ENCODE data around the gene EXOSC5.

Gene EXOSC5

DNA sequence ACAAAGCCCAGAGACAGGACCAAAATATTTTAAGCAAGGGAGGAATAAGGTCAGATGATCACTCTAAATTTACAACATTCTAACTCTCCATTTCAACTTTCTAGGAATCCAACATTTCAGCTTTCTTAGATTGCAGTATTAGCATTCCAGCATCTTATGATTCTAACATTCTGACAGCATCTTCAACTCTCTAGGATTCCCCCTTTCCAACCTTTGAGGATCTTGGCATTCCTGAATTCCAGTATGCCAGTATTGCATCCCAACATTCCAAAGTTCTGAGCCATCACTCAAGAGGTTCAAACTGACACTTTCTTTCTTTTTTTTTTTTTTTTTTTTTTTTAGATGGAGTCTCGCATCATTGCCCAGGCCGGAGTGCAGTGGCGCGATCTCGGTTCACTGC is 57.2 kb downstream of the EXOSC5 start:
- DNase-seq, result no peak
